ENCODE results near the gene RGL1.
A peak's percentile ranks its signal among the peaks of the same experiment; 100 is the strongest.

Gene RGL1

DNA sequence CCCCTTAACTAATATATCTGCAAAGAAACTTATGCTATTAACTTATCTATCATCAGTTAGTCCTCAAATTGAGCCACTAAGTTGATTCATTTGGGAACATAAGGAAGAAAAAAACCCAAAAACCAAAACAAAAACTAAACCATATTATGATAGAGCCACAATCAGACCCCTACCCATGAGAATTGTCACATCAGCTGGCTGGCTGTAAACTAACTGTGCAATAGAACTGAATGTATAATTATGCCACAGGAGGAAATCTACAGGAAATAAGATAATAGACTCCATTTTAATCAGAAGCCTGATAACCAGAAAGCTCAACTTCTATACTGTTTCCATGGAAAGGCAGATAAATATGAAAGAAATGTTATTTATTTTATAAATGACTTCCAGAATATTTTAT, 110.0 kb downstream of the RGL1 start:
- no peak for DNase-seq (ENCODE audit: low read depth in 2 of 2, low spot score in 1 of 2)

- peak; percentile 43 to 47 for DNase-seq (ENCODE audit: low read depth in 2 of 2, low spot score in 1 of 2)
These were observed 110.9 kb downstream of the RGL1 start for GRCh38 chr1:183915625-183916510.

- DNase-seq (ENCODE audit: low read depth in 2 of 2, low spot score in 1 of 2): no peak
These were observed 111.7 kb downstream of the RGL1 start for GRCh38 chr1:183916574-183916973.

- DNase-seq (ENCODE audit: low read depth in 2 of 2, low spot score in 1 of 2): no peak
These were observed 113.7 kb downstream of the RGL1 start for GRCh38 chr1:183918589-183918988.

GRCh38 chr1:183920651-183921050, 115.7 kb downstream of the RGL1 start:
- no peak for DNase-seq (ENCODE audit: low read depth in 2 of 2, low spot score in 1 of 2)

- DNase-seq (ENCODE audit: low read depth in 2 of 2, low spot score in 1 of 2): no peak
These were observed 117.3 kb downstream of the RGL1 start for GRCh38 chr1:183922197-183922596.

DNA sequence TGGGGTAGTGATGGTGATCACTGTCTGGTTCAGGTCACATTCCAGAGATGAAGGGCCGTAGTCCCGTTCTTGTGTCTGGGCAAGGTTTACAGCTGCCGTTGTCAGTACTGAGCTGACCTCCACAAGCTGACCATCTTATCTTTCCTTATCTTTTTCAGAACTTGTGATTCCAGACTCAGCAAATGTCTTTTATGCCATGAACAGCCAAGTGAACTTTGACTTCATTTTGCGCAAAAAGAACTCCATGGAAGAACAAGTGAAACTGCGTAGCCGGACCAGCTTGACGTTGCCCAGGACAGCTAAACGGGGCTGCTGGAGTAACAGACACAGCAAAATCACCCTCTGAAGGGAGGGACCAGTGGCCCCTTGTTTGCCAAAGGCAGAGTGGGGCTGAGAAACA, 121.0 kb downstream of the RGL1 start:
- no peak for DNase-seq (ENCODE audit: low read depth in 2 of 2, low spot score in 1 of 2)

GRCh38 chr1:183926983-183927382, 122.1 kb downstream of the RGL1 start:
- DNase-seq (ENCODE audit: low read depth in 2 of 2, low spot score in 1 of 2): no peak

- DNase-seq (ENCODE audit: low read depth in 2 of 2, low spot score in 1 of 2): no peak
These were observed 126.8 kb downstream of the RGL1 start for GRCh38 chr1:183931646-183932271.

- no peak for DNase-seq (ENCODE audit: low read depth in 2 of 2, low spot score in 1 of 2)
These were observed 127.5 kb downstream of the RGL1 start for GRCh38 chr1:183932412-183932811.

DNA sequence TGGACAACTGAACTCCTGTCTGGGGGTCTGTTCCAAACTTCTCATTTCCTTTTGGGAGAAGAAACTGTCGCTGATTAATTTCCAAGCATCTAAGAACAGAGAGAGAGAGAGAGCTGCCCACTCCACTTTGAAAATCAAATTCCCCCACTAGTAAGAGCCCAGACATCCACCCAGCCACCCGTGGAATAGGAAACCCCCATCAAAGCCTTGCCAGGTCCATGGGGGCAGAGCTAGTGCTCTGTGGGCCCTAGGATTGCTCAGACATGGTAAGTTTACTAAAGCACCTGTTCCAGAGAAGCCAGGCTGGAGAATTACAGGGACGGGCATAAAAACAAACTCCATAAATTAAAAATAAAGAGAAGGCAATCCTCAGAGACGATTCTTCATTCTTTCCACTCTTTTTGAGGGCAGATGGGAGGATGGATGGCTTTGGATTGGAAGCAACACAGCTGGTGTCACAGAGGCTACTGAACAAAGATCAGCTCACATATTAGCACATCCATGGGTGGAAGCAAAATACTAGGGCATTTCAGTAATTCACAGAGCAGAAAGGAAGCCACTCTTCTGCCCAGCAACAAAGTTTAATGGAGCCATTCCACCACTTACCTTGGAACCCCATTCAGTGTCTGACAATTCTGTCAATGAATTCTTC, 128.7 kb downstream of the RGL1 start:
- DNase-seq (ENCODE audit: low read depth in 2 of 2, low spot score in 1 of 2): no peak

DNA sequence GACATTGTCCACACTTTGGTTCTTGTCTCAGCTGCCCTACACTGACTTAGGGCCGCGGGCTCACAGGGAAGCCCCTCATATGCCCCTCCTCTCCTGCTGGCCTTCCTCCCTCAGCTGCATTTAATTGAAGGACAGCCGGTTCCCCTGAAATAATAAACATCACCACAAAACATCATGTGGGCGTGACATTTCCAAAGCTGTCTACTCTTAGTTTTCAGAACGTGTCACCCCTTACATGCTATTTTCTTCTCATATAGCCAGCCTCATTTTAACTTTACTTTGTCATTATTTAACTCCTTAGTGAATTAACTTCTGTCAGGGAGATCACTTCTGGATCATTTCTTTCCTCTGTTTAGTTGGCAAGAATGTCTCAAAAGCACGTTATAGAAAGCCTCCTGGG, 129.4 kb downstream of the RGL1 start:
- DNase-seq (ENCODE audit: low read depth in 2 of 2, low spot score in 1 of 2): no peak

DNA sequence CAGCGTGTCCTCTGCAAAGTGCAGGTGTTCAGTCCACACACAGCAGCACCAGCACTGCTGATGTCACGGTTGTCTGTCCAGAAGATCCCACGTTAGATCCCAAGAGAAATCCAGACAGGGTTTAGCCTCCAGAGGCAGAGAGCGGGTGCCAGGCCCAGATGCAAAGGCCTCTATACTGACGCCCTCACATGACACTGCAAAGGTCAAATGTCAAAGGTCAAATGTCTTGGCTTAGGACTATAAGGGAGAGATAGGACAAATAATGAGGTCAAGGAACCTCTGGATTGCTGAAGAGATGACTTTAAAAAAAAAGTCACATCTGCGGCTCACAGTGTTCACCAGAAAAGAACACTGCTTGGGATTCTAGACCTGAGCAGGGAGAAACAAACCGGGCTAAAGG, 131.1 kb downstream of the RGL1 start:
- no peak for DNase-seq (ENCODE audit: low read depth in 2 of 2, low spot score in 1 of 2)

- no peak for DNase-seq (ENCODE audit: low read depth in 2 of 2, low spot score in 1 of 2)
These were observed 131.9 kb downstream of the RGL1 start for GRCh38 chr1:183936791-183937190.

DNA sequence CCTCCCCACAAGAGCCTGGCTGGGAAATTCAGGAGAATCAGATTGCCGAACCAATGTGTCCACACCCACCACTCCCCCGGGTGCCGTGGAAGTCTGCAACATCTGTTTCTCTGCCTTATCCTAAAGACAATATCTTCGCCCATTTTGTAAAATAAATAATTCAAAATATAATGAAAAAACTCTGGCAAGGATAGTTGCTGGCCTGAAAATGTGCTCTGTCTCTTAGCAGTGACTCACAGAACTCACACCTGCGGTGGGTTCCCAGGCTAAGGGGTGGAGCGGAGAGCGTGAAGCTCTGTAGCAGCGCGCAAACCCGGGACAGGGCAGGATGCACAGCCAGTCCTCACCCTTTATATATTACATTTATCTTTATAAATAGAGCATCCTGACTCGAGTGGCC, 132.7 kb downstream of the RGL1 start:
- DNase-seq (ENCODE audit: low read depth in 2 of 2, low spot score in 1 of 2): no peak

DNA sequence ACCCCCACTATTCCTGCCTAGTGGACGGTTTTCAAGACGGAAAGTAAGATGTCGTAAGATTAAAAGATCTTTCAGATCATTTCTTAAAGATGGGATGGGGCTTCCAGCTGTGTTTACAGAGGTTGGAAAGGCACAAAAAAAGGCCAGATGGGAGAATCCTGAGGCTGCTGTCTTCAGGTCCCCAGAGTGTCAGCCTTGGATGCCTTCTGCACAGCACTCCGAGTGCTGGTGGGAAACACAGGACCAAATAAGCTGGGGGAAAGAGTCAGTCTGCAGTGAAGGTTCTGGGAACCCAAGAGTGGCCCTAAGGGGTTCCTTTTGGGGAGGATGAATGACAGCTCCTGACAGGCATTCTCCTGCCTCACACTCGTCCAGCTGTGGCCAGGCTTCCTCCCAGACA, 136.1 kb downstream of the RGL1 start:
- no peak for DNase-seq (ENCODE audit: low read depth in 2 of 2, low spot score in 1 of 2)

GRCh38 chr1:183942933-183943693, 138.2 kb downstream of the RGL1 start:
- DNase-seq (ENCODE audit: low read depth in 2 of 2, low spot score in 1 of 2): no peak

DNA sequence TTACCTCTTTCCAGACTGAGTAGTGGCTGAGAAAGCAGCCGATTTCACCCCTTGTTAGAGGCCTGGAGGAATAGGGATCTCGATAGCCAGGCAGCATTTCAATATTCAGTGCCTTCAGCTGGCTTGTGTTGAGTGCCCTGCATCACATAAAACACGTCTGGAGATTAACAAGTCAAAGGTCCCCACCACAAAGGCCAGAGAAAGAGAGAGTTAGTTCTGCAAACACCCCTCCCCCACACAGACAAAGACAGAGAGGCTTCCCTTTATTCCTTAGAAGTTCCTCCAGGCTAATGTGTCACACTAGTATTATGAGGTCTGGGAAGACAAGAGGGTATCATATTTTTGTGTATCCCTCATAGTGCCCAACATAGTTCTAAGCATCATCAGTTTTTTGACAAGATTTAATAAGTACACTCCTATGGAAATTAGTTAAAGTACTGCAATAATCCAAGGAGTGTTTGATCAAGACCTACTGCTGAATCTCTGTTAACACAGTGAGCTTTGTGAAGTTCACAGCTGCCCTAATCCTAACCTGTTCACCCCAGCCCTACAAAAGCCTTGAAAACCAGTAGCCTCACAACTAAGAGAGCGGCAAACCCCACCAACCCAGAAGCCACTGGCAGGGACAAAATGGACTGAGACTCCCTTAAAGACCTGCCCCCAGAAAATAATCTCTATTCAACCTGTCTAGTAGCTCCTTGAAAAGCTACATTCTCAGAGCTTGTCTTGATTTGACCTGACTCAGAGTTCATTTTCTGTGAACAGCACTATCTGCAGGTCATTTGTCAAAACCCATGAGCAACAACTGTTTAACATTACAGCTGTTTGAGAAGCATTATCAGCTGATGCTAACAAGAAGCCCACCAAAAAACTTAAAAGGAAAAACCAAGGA, 140.8 kb downstream of the RGL1 start:
- no peak for DNase-seq (ENCODE audit: low read depth in 2 of 2, low spot score in 1 of 2)

GRCh38 chr1:183946320-183946613, 141.3 kb downstream of the RGL1 start:
- no peak for DNase-seq (ENCODE audit: low read depth in 2 of 2, low spot score in 1 of 2)

DNA sequence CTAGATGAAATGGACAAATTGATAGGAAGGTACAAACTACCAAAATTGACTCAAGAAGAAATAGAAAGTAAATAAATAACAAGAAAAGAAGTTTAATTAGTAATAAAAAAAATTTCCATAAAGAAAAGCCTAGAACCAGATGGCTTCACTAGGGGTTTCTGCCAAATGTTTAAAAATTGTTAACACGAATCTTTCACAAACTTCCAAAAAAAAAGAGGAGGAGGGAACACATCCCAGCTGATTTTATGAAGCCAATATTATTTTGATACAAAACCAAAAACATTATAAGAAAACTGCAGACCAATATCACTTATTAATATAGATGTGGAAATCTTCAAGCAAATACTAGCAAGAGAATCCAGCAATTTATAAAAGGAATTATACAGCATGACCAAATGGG, 143.1 kb downstream of the RGL1 start:
- no peak for DNase-seq (ENCODE audit: low read depth in 2 of 2, low spot score in 1 of 2)

- no peak for DNase-seq (ENCODE audit: low read depth in 2 of 2, low spot score in 1 of 2)
These were observed 147.2 kb downstream of the RGL1 start for GRCh38 chr1:183952101-183952500.

Measured in stimulated activated CD8-positive, alpha-beta memory T cell treated with anti-CD3 and anti-CD28 coated beads, Interleukin-4, amount 100 ng/mL, for 1 hour (primary cell).